ENCODE measurements around the gene AHRR.

DNA sequence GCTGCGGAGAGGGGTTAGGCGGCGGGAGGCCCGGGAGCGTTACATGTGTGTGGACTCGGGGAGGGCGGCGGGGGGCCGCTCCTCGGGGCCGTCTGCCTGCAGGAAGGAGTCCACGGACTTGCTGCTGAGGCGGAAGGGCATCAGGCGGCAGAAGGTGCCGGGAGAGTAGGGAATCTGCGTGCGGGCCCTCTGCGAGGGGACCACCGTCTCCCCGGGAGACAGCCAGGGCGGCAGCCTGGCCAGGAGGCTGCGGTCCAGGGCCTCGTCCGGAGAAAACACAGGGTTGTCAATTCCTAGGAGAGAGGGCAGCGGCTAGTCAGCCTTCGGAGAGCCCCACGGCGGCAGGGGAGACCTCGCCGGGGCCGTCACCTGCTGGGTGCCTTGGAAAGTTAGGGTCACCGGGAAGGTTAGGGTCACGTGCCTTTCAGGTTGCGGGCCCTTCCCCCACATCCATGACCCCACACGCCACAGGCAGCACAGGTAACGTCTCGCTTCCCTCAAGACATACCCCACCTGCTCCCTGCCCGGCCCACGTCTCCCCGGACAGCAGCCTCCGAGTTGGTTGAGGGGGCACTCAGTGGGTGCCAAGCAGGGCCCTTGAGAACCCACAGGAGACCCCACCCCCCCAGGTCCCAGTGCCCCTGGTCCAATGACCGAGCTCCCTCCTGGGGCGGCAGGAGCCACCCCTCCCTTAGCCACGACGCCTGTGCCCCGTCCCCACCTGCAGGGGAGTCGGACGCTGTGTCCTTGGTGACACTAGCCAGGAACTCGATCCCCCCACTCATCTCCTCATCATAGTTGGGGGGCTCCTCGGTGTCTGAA, 153.5 kb downstream of the AHRR start:
- TF ChIP-seq POLR2A (IDR thresholded peaks at IDR 0.05) (no peak), POLR2AphosphoS5 (IDR thresholded peaks at IDR 0.05; ENCODE audit: insufficient read depth in 1 of 2, low read depth in 1 of 2) (no peak), CTCF (IDR thresholded peaks at IDR 0.05) (no peak)
